CD4-positive, alpha-beta T cell treated with Interleukin-2 at 100 ng/mL for 4 hours (primary cell): ENCODE results near the gene ZNF407.
A peak's percentile ranks its signal among the peaks of the same experiment; 100 is the strongest.

Source experiments
- DNase-seq: peaks from one replicate; pipeline ENCODE4 v3.0.0-alpha.2; 2020; ENCODE audit warnings: low spot score

Gene ZNF407

DNA sequence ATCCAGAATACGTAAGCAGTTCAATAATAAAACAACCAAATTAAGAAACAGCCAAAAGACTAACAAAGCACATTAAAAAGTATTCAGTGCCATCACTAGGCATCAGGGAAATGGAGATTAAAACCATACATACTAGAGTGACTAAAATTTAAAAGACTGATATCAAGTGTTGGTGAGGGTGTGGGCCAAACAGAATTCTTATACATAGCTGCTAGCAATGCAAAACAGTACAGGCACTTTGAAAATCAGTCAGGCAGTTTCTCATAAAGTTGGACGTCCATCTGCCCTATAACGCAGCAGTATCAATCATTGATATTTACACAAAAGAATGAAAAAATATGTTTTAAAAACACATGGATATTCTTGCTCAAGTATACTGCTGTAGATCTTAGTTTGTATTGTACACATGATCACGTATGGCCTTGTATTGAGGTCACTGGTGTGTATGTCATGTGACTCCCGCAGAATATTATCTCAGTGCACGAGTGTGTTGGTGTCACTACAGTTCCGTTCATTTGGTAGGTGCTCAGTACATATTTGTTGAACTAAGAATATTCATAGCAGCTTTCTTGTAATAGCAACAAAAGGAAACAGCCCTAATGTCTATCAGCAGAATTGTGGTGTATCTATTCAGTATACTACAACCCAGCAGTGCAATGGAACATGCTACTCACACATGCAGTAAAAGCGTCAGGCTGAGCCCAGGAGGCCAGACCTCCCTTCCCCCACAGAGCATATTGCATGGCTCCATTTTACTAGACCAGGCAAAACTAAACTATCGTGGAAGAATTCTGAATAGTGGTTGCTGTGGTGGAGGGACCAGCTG lies 28.6 kb downstream of the ZNF407 start:
- DNase-seq, result no peak

DNA sequence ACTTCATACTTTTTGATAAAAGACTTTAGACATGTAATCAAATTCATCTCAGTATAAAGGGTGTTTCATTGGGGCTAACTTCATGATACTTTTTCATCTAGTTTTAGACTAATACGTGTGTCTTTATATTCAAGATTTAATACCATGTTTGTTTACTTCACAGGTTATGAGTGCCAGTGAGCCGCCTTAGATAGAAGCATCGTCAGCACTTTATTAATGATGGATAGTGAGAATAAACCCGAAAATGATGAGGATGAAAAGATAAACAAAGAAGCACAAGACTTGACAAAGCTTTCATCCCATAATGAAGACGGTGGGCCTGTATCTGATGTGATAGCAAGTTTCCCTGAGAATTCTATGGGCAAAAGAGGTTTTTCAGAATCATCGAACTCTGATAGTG lies 33.1 kb downstream of the ZNF407 start:
- DNase-seq, result no peak

- DNase-seq, result no peak
Observed at GRCh38 chr18:74631212-74631611, 33.5 kb downstream of the ZNF407 start.

GRCh38 chr18:74631623-74632350 lies 34.1 kb downstream of the ZNF407 start:
- peak; percentile 18 for DNase-seq

DNA sequence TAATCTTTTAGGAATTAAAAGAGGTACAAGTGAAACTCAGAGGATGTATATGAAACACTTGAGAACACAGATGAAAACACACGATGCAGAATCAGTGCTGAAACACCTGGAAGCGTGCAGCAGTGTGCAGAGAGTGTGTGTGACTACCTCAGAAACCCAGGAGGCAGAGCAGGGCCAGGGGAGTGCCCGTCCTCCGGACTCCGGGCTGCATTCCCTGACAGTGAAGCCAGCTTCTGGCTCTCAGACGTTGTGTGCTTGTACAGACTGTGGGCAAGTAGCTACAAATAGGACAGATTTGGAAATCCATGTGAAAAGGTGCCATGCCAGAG lies 34.6 kb downstream of the ZNF407 start:
- DNase-seq, result no peak

- no peak for DNase-seq
Observed at GRCh38 chr18:74632856-74633255, 35.2 kb downstream of the ZNF407 start.

GRCh38 chr18:74633652-74634352 lies 36.1 kb downstream of the ZNF407 start:
- no peak for DNase-seq

- no peak for DNase-seq
Observed at GRCh38 chr18:74635224-74635975, 37.7 kb downstream of the ZNF407 start.

DNA sequence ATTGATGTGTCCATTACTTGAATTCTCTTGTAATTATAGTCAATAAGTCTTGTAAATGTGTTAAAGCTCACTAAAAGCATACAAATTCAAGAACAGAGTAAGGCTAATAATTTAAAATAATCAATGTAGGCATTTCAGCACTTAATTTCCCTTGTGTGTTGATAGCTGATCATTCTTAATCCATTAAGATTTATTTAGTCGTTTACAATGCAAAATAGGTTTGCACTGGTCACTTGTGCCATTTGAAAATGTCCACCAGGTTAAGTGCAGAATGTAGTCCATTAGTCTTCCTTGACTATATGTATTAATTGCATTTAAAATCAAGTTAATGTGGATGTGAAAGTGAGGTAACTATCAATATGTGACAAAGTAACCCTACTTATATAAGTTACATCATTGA lies 39.4 kb downstream of the ZNF407 start:
- no peak for DNase-seq

DNA sequence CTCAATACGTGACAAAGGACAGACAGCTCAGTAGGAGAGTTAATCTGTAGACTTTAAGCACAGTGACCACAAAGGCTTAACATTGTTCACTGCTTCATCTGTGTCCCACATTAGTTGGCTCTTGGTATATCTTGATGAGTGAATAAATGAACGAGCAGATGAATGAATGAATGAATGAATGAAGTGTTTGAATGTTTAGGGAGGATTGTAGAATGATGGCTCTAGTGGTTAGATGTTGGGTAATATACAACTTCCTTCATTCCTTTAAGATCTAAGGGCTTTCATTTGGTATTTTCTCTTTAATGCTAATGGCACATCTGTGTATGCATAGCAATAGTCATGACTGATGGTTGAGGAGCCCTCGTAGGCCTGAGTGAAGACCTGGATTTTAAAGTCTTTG lies 40.5 kb downstream of the ZNF407 start:
- no peak for DNase-seq

- DNase-seq, result no peak
Observed at GRCh38 chr18:74644713-74645112, 47.0 kb downstream of the ZNF407 start.

- DNase-seq, result no peak
Observed at GRCh38 chr18:74645679-74646078, 48.0 kb downstream of the ZNF407 start.

DNA sequence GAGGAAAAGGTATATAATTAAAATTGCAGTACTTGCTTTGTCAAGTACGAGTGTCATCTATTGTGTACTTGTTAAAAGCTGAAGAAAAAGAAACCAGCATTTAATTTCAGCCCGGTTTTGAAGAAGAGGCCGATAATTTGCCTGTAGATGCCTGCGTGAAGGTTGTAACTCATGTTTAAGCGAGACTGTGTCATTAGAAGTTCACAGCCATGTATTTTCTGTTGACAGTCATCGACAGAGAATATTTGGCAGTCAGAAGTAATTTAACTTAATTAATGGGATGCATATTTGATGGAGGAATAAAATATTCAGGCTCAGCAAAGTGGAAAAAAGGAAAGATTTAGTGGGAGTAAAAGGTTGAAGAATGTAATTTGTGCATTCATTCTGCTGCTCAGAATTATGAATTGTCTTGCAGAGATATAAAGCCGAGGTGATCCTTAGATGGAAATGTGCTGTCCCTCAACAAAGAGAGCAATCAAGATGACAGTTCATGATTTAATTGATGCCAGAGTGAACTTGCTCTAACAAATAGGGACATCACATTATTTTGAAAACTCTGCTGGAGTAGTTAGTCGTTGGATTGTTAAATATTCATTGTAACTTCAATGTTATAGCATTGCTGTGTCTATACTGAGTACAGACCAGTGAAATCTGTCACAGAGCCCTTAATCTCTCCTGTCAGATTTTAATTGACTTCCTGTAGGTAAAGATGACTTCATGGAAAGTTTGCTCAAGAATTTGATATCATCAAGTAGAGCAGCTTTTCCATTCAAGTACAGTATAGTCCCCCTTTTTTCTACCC lies 53.9 kb downstream of the ZNF407 start:
- no peak for DNase-seq

DNA sequence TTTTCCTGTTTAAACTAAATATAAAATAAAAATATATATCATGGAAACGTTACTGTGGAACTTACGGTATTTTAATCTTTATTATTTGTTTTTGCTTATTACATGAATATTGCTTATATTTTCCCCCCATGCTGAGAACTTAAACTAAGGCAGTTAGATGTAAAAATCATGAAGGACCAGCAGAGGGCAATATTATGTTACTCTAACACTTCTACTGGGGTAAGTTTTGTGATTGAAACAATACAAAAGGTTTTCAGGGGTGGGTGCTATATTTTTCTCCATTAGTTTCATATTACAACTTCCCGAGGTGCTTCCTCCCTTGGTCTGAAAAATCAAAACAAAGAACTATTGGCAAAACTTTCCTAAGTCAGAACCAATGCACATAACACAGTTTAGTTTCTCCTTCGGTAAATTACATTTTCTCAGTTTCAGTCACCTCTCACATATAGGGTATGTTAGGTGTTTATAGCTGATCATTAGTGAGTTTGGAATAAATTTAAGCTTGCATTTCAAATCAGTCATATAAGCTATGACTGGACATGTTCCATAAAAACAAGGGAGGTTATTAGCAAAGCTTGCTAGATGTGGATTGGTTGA lies 54.8 kb downstream of the ZNF407 start:
- DNase-seq, result peak; percentile 46

GRCh38 chr18:74654638-74655037 lies 57.0 kb downstream of the ZNF407 start:
- DNase-seq, result no peak

DNA sequence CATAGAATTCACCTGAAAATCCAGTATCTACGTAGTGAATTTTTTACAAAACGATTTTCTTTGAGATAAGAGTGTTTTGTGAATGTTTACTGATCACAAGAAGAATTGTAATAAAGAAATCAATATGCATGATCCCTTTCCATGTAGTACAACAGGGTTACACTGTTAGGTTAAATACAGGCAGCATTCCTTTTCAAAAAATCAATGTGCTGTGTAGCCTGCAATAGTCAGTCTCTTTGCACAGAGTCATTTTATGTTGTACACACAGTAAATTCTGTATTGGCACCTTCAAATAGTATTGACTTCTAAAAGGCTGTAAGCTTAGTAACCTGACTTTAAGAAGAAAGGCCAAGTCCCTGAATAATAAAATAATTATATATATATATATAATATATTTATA lies 63.3 kb downstream of the ZNF407 start:
- DNase-seq, result no peak

DNA sequence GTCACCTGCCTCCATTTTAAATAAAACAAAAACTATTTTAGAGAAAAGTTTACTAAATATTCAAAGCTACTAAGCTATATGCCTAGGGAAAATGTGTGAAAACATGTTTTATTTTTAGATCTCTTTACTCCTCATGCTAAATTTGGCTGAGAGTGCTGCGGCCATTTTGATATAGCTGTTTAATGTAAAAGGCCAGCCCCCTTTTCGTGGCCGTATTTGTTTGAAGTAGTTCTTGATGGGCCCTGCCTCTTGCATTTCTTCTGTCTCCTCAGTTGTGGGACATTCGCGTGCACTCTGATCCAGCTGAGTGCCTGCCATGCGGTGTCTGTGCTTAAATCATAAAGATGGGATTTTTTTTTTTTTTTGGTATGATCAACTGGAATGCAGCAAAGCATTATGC lies 64.0 kb downstream of the ZNF407 start:
- no peak for DNase-seq

- no peak for DNase-seq
Observed at GRCh38 chr18:74662622-74663021, 65.0 kb downstream of the ZNF407 start.

GRCh38 chr18:74665346-74665745 lies 67.7 kb downstream of the ZNF407 start:
- no peak for DNase-seq

DNA sequence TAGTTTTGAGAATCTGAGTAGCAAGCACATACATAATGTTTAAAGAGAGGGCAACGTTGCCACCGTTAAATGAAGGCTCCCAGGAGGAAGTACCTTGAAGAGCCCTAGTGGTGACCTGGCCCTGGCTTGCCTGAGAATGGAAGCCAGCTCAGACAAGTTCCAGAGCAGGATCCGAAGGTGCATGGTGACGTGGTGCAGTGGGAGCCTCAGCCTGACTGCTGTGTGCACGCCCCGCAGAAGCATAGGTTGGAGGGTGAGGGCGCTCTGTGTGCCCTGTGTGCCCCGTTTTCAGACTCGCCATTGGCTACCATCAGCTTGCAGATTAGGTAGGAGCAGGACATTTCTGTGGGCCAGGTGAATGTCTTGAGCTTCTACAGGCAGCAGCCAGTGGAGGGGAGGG lies 68.2 kb downstream of the ZNF407 start:
- DNase-seq, result no peak

- DNase-seq, result no peak
Observed at GRCh38 chr18:74669136-74669798, 71.6 kb downstream of the ZNF407 start.
